Activated T-helper 1 cell treated with anti-CD3 and anti-CD28 coated beads, Interleukin-12 subunit alpha, Interleukin-12 subunit beta, Interleukin-2, Interleukin-4 antibody, amounts not matched to agents 30 ng/mL and 10 ng/mL and 1 ng/mL, durations not matched to agents 14 hours and 24 hours and 36 hours (primary cell): ENCODE data around the gene THBS1. TPM values are rescaled to one million over a fixed set of nuclear protein-coding genes. Genes with fewer than 3 reads are reported as not detected.

Experiments
- DNase-seq: peaks from one replicate; pipeline ENCODE4 v3.0.0; 2021; ENCODE audit warnings: low spot score
- H3K27ac Mint-ChIP-seq: one replicate; pipeline ENCODE4 v1.8.0; 2021; ENCODE audit warnings: mild to moderate bottlenecking, mixed read lengths
- H3K27me3 Mint-ChIP-seq: one replicate; pipeline ENCODE4 v1.8.0; 2022; ENCODE audit warnings: mild to moderate bottlenecking, moderate library complexity, mixed read lengths; ENCODE audit not compliant: insufficient read depth
- H3K36me3 Mint-ChIP-seq: one replicate; pipeline ENCODE4 v1.8.0; 2021; ENCODE audit warnings: low read depth, mixed read lengths
- H3K4me1 Mint-ChIP-seq: one replicate; pipeline ENCODE4 v1.8.0; 2021; ENCODE audit warnings: low read depth, mixed read lengths
- H3K4me3 Mint-ChIP-seq: one replicate; pipeline ENCODE4 v1.8.0; 2021; ENCODE audit warnings: mild to moderate bottlenecking, moderate library complexity, mixed read lengths
- H3K9me3 Mint-ChIP-seq: one replicate; pipeline ENCODE4 v1.8.0; 2021; ENCODE audit warnings: mixed read lengths
- intact Hi-C: fragments of 100-400 bp; cut with micrococcal nuclease; formaldehyde crosslinking; loops from one replicate; pipeline ENCODE4 v1.15.1; 2024
- total RNA-seq: library from RNA; stranded (reverse); gene quantifications from 2 replicates; pipeline ENCODE4 v1.2.3, GENCODE V29; 2022

THBS1 gene
- total RNA-seq, 1 donor from 2014 or later = 3.2 TPM

GRCh38 chr15:39641191-39641889 is 60.5 kb downstream of the THBS1 start:
- Mint-ChIP-seq H3K27me3 (peaks cover 10% of the 10 kb centered on the region), H3K36me3 (no peaks in the 10 kb centered on the region), H3K27ac (no peak overlapping the region), H3K4me3 (no peak overlapping the region), H3K9me3 (no peaks in the 10 kb centered on the region), H3K4me1 (peaks cover 33% of the 10 kb centered on the region)
- intact Hi-C loops = loop anchor here (1.0 kb wide), 1 partner anchor 10 kb away; no protein-coding TSS in a partner anchor
- DNase-seq = no peak

GRCh38 chr15:39642011-39642640 is 61.2 kb downstream of the THBS1 start:
- Mint-ChIP-seq H3K4me1 (peaks cover 33% of the 10 kb centered on the region), H3K4me3 (no peak overlapping the region), H3K27me3 (peaks cover 10% of the 10 kb centered on the region), H3K9me3 (no peaks in the 10 kb centered on the region), H3K36me3 (no peaks in the 10 kb centered on the region), H3K27ac (no peak overlapping the region)
- intact Hi-C loops = loop anchor here (2.0 kb wide), 1 partner anchor 19 kb away; no protein-coding TSS in a partner anchor
- DNase-seq = no peak

- no peak for DNase-seq
- no peaks in the 10 kb centered on the region for H3K9me3 Mint-ChIP-seq
- intact Hi-C loops = loop anchor here (2.0 kb wide), 1 partner anchor 21 kb away; no protein-coding TSS in a partner anchor
- no peak overlapping the region for H3K27ac Mint-ChIP-seq
- H3K27me3 Mint-ChIP-seq = peaks cover 4% of the 10 kb centered on the region
- H3K4me1 Mint-ChIP-seq = peaks cover 28% of the 10 kb centered on the region
- no peaks in the 10 kb centered on the region for H3K36me3 Mint-ChIP-seq
- no peak overlapping the region for H3K4me3 Mint-ChIP-seq
Measured at GRCh38 chr15:39643727-39644126, 62.8 kb downstream of the THBS1 start.

- Mint-ChIP-seq H3K9me3 (no peaks in the 10 kb centered on the region), H3K4me3 (no peak overlapping the region), H3K36me3 (no peaks in the 10 kb centered on the region), H3K27ac (no peak overlapping the region), H3K27me3 (peaks cover 4% of the 10 kb centered on the region), H3K4me1 (peaks cover 28% of the 10 kb centered on the region)
- DNase-seq = no peak
- intact Hi-C loops = no loop called here
Measured at GRCh38 chr15:39644136-39644535, 63.3 kb downstream of the THBS1 start.

GRCh38 chr15:39645138-39645975 is 64.5 kb downstream of the THBS1 start:
- Mint-ChIP-seq H3K4me3 (no peak overlapping the region), H3K36me3 (no peaks in the 10 kb centered on the region), H3K9me3 (no peaks in the 10 kb centered on the region), H3K27ac (no peak overlapping the region), H3K4me1 (peaks cover 28% of the 10 kb centered on the region), H3K27me3 (peaks cover 12% of the 10 kb centered on the region)
- no peak for DNase-seq
- intact Hi-C loops = no loop called here

- DNase-seq = no peak
- Mint-ChIP-seq H3K36me3 (no peaks in the 10 kb centered on the region), H3K27ac (no peak overlapping the region), H3K27me3 (peaks cover 12% of the 10 kb centered on the region), H3K4me1 (peaks cover 28% of the 10 kb centered on the region), H3K4me3 (no peak overlapping the region), H3K9me3 (no peaks in the 10 kb centered on the region)
- intact Hi-C loops = no loop called here
Measured at GRCh38 chr15:39645976-39646257, 65.0 kb downstream of the THBS1 start.

GRCh38 chr15:39646425-39646824 is 65.5 kb downstream of the THBS1 start:
- no peak for DNase-seq
- H3K9me3 Mint-ChIP-seq = no peaks in the 10 kb centered on the region
- intact Hi-C loops = no loop called here
- no peak overlapping the region for H3K4me3 Mint-ChIP-seq
- peaks cover 12% of the 10 kb centered on the region for H3K27me3 Mint-ChIP-seq
- H3K27ac Mint-ChIP-seq = no peak overlapping the region
- H3K4me1 Mint-ChIP-seq = peaks cover 26% of the 10 kb centered on the region
- no peaks in the 10 kb centered on the region for H3K36me3 Mint-ChIP-seq

Other genes with a start within 250 kb of the THBS1 start
- 0.26 and 0.34 TPM in 2 replicates for gene FSIP1, start 201.8 kb downstream of the THBS1 start, total RNA-seq